K562 (cell line): Measurements from ENCODE around the gene NPDC1. TPM values are rescaled to one million over a fixed set of nuclear protein-coding genes. Genes with fewer than 3 reads are reported as not detected.

Experiments
- EWSR1 ChIP-seq: fragments of 450-650 bp; IDR thresholded peaks from 2 replicates; pipeline ENCODE4 v1.6.1; 2018; ENCODE audit warnings: borderline replicate concordance, mild to moderate bottlenecking, low read depth, moderate library complexity; ENCODE audit not compliant: partially characterized antibody
- NCOA1 ChIP-seq: fragments of 450-650 bp; IDR thresholded peaks from 2 replicates; pipeline ENCODE4 v1.6.1; 2016; ENCODE audit warnings: low read depth
- PHTF2 ChIP-seq: fragments of 250-450 bp; sonication (Bioruptor Pico); IDR thresholded peaks from 2 replicates; pipeline ENCODE4 v1.5.0; 2021; ENCODE audit warnings: mild to moderate bottlenecking
- RBM15 ChIP-seq: fragments of 200-400 bp; formaldehyde crosslinking; IDR thresholded peaks from 2 replicates; pipeline ENCODE4 v1.6.1; 2018; ENCODE audit warnings: mild to moderate bottlenecking, low read length, moderate library complexity; ENCODE audit not compliant: insufficient read depth
- RBM17 ChIP-seq: fragments of 200-400 bp; formaldehyde crosslinking; IDR thresholded peaks from 2 replicates; pipeline ENCODE4 v1.6.1; 2017; ENCODE audit warnings: low read depth, mild to moderate bottlenecking, low read length, borderline replicate concordance
- TAF15 ChIP-seq: fragments of 200-400 bp; formaldehyde crosslinking; IDR thresholded peaks from 2 replicates; pipeline ENCODE4 v1.6.1; 2017; ENCODE audit warnings: mild to moderate bottlenecking, low read depth, low read length, moderate library complexity
- TOE1 ChIP-seq, 2 experiments: fragments of 450-650 bp in 1 of 2; sonication (generic) in 1 of 2; formaldehyde crosslinking in 1 of 2; IDR thresholded peaks; 2 replicates each; pipeline versions ENCODE4 v1.7.1 to v1.8.0; 2016 to 2022; ENCODE audit warnings: borderline replicate concordance in 2 of 2, mild to moderate bottlenecking in 2 of 2, antibody characterized with exemption in 1 of 2, inconsistent platforms in 1 of 2, low read depth in 1 of 2, missing genetic modification reagents in 1 of 2, moderate library complexity in 1 of 2
- polyA plus RNA-seq, 8 experiments: library from polyadenylated mRNA; depleted of rRNA in 4 of 8; stranded (reverse) in 5 of 8; unstranded in 3 of 8; fragments of >200 nt; fragmentation: Nextera tagmentation in 2 of 8; fragmentation: Illumina TruSeq in 1 of 8; extraction: Ambion mirVana in 2 of 8; extraction: Trizol in 1 of 8; gene quantifications; 2 replicates each; pipeline versions ENCODE4 v1.2.1 to v1.2.3, GENCODE V29; 2011 to 2014; ENCODE audit warnings: inconsistent platforms in 1 of 8, missing spikeins in 1 of 8
- total RNA-seq, 7 experiments: library from RNA; depleted of rRNA in 6 of 7; stranded (reverse); fragments of >200 nt in 6 of 7; fragmentation: Illumina TruSeq in 2 of 7; extraction: Trizol in 2 of 7; gene quantifications; 2 replicates each; pipeline versions ENCODE4 v1.2.1 to v1.2.3, GENCODE V29; 2011 to 2021; ENCODE audit warnings: low replicate concordance in 1 of 7
- TF ChIP-seq, protein P1 (sequence below): IDR thresholded peaks from 3 replicates; pipeline ENCODE4 v1.6.1; 2011; ENCODE audit warnings: borderline replicate concordance, mild to moderate bottlenecking, moderate library complexity; ENCODE audit not compliant: insufficient read length; ENCODE audit errors: extremely low read depth
- TF ChIP-seq, protein P2 (sequence below), 2 experiments: fragments of 450-650 bp; IDR thresholded peaks; 2 replicates each; pipeline ENCODE4 v1.6.1; 2016; ENCODE audit warnings: mild to moderate bottlenecking in 2 of 2, borderline replicate concordance in 1 of 2, low read depth in 1 of 2, moderate library complexity in 1 of 2
- TF ChIP-seq, protein P3 (sequence below): fragments of 450-650 bp; IDR thresholded peaks from 2 replicates; pipeline ENCODE4 v1.6.1; 2016; ENCODE audit warnings: borderline replicate concordance

The NPDC1 gene
- total and polyA plus RNA-seq, 9 of the 15 experiments (the other 6 are each of a cell fraction or from before 2014, with no cell fraction given): 0.06 to 2.1 (median 0.53) TPM; not detected in 3

- TF ChIP-seq, protein P1, sequence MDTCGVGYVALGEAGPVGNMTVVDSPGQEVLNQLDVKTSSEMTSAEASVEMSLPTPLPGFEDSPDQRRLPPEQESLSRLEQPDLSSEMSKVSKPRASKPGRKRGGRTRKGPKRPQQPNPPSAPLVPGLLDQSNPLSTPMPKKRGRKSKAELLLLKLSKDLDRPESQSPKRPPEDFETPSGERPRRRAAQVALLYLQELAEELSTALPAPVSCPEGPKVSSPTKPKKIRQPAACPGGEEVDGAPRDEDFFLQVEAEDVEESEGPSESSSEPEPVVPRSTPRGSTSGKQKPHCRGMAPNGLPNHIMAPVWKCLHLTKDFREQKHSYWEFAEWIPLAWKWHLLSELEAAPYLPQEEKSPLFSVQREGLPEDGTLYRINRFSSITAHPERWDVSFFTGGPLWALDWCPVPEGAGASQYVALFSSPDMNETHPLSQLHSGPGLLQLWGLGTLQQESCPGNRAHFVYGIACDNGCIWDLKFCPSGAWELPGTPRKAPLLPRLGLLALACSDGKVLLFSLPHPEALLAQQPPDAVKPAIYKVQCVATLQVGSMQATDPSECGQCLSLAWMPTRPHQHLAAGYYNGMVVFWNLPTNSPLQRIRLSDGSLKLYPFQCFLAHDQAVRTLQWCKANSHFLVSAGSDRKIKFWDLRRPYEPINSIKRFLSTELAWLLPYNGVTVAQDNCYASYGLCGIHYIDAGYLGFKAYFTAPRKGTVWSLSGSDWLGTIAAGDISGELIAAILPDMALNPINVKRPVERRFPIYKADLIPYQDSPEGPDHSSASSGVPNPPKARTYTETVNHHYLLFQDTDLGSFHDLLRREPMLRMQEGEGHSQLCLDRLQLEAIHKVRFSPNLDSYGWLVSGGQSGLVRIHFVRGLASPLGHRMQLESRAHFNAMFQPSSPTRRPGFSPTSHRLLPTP: no peak
- TF ChIP-seq RBM17 (no peak), TOE1 (IDR thresholded peaks at IDR 0.05; ENCODE audit: borderline replicate concordance) (no peak), TOE1 (CRISPR knock-in tag; IDR thresholded peaks at IDR 0.05; ENCODE audit: borderline replicate concordance, low read depth) (no peak), TAF15 (peak; percentile 66; the same call in 1 of the 2 replicates), PHTF2 (no peak), EWSR1 (no peak), NCOA1 (no peak), RBM15 (no peak)
- TF ChIP-seq, protein P2, sequence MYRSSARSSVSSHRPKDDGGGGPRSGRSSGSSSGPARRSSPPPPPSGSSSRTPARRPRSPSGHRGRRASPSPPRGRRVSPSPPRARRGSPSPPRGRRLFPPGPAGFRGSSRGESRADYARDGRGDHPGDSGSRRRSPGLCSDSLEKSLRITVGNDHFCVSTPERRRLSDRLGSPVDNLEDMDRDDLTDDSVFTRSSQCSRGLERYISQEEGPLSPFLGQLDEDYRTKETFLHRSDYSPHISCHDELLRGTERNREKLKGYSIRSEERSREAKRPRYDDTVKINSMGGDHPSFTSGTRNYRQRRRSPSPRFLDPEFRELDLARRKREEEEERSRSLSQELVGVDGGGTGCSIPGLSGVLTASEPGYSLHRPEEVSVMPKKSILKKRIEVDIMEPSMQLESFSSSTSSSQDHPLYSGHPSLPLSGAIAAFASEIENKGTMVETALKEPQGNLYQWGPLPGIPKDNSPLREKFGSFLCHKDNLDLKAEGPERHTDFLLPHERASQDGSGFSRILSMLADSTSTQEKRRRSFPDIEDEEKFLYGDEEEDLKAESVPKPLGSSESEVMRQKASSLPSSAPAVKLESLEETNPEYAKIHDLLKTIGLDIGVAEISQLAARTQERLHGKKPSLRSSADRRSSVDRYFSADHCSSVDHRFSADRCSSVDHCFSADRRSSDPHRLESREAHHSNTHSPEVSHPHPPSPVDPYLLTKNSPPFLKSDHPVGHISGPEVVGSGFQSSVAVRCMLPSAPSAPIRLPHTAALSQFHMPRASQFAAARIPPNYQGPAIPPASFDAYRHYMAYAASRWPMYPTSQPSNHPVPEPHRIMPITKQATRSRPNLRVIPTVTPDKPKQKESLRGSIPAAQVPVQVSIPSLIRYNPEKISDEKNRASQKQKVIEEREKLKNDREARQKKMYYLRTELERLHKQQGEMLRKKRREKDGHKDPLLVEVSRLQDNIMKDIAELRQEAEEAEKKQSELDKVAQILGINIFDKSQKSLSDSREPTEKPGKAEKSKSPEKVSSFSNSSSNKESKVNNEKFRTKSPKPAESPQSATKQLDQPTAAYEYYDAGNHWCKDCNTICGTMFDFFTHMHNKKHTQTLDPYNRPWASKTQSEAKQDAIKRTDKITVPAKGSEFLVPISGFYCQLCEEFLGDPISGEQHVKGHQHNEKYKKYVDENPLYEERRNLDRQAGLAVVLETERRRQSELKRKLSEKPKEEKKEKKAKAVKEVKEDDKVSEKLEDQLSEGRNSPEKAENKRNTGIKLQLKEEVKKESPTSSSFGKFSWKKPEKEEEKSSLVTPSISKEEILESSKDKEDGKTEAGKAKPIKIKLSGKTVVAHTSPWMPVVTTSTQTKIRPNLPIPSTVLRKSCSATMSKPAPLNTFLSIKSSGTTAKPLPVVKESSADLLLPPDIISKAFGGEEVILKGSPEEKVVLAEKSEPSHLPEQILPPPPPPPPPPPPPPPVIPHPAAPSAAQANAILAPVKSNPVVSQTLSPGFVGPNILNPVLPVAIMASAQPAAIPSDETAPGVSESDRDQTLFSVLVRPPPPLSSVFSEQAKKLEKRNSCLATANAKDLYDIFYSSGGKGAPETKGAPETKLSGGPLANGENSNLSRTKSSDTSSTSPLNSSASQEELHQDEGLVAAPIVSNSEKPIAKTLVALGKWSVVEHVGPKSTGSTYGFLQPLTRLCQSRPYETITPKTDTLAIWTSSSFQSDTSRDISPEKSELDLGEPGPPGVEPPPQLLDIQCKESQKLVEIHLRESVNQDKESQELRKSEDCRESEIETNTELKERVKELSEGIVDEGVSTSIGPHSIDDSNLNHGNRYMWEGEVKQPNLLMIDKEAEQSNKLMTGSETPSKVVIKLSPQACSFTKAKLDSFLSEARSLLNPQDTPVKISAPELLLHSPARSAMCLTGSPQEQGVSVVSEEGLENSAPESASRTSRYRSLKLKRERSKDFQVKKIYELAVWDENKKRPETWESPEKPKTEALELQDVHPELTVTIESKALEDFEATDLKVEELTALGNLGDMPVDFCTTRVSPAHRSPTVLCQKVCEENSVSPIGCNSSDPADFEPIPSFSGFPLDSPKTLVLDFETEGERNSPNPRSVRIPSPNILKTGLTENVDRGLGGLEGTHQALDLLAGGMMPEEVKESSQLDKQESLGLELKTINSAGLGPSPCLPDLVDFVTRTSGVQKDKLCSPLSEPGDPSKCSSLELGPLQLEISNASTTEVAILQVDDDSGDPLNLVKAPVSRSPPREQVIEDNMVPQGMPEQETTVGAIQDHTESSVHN (IDR thresholded peaks at IDR 0.05; ENCODE audit: borderline replicate concordance in 1 of 2, low read depth in 1 of 2): no peak
- TF ChIP-seq, protein P3, sequence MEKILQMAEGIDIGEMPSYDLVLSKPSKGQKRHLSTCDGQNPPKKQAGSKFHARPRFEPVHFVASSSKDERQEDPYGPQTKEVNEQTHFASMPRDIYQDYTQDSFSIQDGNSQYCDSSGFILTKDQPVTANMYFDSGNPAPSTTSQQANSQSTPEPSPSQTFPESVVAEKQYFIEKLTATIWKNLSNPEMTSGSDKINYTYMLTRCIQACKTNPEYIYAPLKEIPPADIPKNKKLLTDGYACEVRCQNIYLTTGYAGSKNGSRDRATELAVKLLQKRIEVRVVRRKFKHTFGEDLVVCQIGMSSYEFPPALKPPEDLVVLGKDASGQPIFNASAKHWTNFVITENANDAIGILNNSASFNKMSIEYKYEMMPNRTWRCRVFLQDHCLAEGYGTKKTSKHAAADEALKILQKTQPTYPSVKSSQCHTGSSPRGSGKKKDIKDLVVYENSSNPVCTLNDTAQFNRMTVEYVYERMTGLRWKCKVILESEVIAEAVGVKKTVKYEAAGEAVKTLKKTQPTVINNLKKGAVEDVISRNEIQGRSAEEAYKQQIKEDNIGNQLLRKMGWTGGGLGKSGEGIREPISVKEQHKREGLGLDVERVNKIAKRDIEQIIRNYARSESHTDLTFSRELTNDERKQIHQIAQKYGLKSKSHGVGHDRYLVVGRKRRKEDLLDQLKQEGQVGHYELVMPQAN: peak; percentile 94; the same call in 1 of the 2 replicates
Observed at GRCh38 chr9:137086531-137087408, 40.8 kb upstream of the NPDC1 start, which contains the start of gene MAN1B1 (continued).
